Right cardiac atrium (tissue), 5 donors: ENCODE results near the gene ANKRD45. TPM values are rescaled to one million over a fixed set of nuclear protein-coding genes. Genes with fewer than 3 reads are reported as not detected.
"Not testable (repeated sequence)": the region's sequence is repeated elsewhere in the genome, so short reads cannot be mapped to it uniquely, and the experiment has no call there.

Experiments used
- ATAC-seq, 2 donors: fragments of 200-7000 bp; cut with Tn5 transposase; one replicate each; pipeline versions ENCODE4 v1.8.0 to v1.9.1; 2020; ENCODE audit warnings: moderate library complexity in 2 of 2, mild to moderate bottlenecking in 1 of 2
- DNase-seq, 3 donors: peaks; one replicate each; pipeline ENCODE4 v3.0.0-alpha.2; 2020
- H3K27ac ChIP-seq: one replicate; pipeline ENCODE4 v1.5.1; 2013; ENCODE audit warnings: mild to moderate bottlenecking, low read length, control low read depth, moderate library complexity
- H3K27me3 ChIP-seq: one replicate; pipeline ENCODE4 v1.6.1; 2013; ENCODE audit not compliant: control insufficient read depth, insufficient read depth
- H3K4me1 ChIP-seq: one replicate; pipeline ENCODE4 v1.6.1; 2013; ENCODE audit warnings: low read length; ENCODE audit not compliant: control insufficient read depth, insufficient read depth
- H3K4me3 ChIP-seq: one replicate; pipeline ENCODE4 v1.5.1; 2013; ENCODE audit warnings: low read length, control low read depth
- H3K9me3 ChIP-seq: one replicate; pipeline ENCODE4 v1.6.1; 2013; ENCODE audit warnings: low read length; ENCODE audit not compliant: control insufficient read depth
- WGBS: extraction: QIAGEN DNeasy Blood & Tissue Kit; methylation state at CpG from one replicate; pipeline ENCODE4 v1.1.7; 2013; 5-methylcytosine and 5-hydroxymethylcytosine counted together
- intact Hi-C, 4 donors: fragments of 100-400 bp; cut with DNase I; formaldehyde crosslinking; loops; one replicate each; pipeline versions ENCODE4 v1.11.0 to v1.14.0; 2022 to 2023
- polyA plus RNA-seq: library from polyadenylated mRNA; stranded (reverse); fragments of 200-250 nt; gene quantifications from one replicate; pipeline ENCODE4 v1.2.3, GENCODE V29; 2013
- total RNA-seq, 4 donors: library from RNA; stranded (reverse); fragmentation: NEBNext Ultra II Directional; extraction: Animal tissue kit (Norgen Biotek cat#: 25700); gene quantifications; one replicate each; pipeline ENCODE4 v1.2.1, GENCODE V29; 2021
- donor health status: healthy with polysubstance abuse.
- donor health status: DM: no; HTN: yes; CAD: no.
- donor health status: DM: no; HTN: no; CAD: no.
- donor health status: DM: no; HTN: yes; CAD: no; lungs with severe emphysema.
- donor health status: DM: yes; HTN: yes; CAD: no.

ANKRD45 gene
- total and polyA plus RNA-seq, 5 donors = 0.27 to 1.4 (median 0.94) TPM

DNA sequence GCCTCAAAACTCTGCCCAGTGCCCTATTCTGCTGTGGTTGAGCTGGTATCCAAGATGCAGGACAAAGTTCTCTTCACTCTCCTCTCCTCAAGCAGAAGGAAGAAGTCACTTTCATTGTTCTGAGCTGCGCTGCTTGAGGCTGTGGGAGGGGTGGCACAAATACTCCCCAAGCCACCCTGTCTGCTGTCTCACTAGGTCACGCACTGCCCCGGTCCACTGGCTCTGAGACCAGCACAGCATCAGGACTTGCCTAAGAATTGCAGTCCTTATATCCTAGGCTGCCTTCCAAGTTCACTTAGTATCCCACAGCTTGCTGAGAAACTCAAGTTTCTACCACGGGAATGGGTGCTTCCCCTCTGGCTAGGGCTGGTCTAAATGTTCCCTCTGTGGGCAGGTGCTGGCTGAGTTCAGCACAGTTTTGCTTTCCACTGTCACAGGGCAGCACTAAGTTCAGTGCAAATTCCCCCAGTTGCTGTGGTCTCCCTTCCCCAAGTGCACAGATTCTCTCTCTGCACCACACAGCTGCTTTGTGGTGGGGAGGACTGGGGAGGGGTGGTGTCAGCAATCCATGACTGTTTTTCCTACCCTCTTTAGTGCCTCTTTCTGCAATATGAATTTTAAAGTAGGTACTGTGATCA lies 99.2 kb downstream of the ANKRD45 start:
- DNase-seq (peak in 1 of 3 donors; percentile 40), ATAC-seq (no peak)
- intact Hi-C loops = no loop called here
- H3K4me3 ChIP-seq = no peak overlapping the region
- H3K27me3 ChIP-seq = no peaks in the 10 kb centered on the region
- 73% methylated on average over 4 of the region's 4 CpGs for WGBS
- H3K27ac ChIP-seq = no peak overlapping the region
- H3K4me1 ChIP-seq = no peaks in the 10 kb centered on the region
- H3K9me3 ChIP-seq = no peaks in the 10 kb centered on the region

DNA sequence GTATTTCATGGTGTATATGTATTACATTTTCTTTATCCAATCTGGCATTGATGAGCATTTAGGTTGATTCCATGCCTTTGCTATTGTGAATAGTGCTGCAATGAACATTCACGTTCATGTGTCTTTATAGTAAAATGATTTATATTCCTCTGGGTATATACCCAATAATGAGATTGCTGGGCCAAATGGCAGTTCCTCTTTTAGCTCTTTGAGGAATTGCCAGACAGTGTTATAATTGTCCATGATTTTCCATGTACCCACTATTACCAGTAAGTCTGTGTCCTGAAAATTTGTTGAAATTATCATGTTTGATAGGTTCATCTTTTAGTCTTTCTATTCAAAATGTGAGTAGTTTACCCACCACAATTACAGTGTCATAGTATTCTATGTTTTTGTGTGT lies 101.2 kb downstream of the ANKRD45 start:
- Histone ChIP-seq H3K27ac (no peak overlapping the region), H3K27me3 (no peaks in the 10 kb centered on the region), H3K4me1 (no peaks in the 10 kb centered on the region), H3K9me3 (no peaks in the 10 kb centered on the region), H3K4me3 (no peak overlapping the region)
- whole genome bisulfite sequencing = 92% methylated on average over 1 of the region's 1 CpG
- DNase-seq = no peak
- intact Hi-C loops = no loop called here
- no peak for ATAC-seq

DNA sequence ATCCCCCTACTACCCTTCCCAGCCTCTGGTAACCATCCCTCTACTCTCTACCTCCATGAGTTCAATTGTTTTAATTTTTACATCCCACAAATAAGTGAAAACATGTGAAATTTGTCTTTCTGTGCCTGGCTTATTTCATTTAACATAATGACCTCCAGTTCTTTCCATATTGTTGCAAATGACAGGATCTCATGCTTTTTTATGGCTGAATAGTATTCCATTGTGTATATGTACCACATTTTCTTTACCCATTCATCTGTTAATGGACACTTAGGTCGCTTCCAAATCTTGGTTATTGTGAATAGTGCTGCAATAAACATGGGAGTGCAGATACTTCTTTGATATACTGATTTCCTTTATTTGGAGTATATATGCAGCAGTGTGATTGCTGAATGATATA lies 105.8 kb downstream of the ANKRD45 start:
- H3K27me3 ChIP-seq, H3K4me3 ChIP-seq, H3K27ac ChIP-seq, intact Hi-C loops, H3K4me1 ChIP-seq, H3K9me3 ChIP-seq, DNase-seq, ATAC-seq: not testable (repeated sequence)
- 74% methylated on average over 1 of the region's 1 CpG for WGBS

DNA sequence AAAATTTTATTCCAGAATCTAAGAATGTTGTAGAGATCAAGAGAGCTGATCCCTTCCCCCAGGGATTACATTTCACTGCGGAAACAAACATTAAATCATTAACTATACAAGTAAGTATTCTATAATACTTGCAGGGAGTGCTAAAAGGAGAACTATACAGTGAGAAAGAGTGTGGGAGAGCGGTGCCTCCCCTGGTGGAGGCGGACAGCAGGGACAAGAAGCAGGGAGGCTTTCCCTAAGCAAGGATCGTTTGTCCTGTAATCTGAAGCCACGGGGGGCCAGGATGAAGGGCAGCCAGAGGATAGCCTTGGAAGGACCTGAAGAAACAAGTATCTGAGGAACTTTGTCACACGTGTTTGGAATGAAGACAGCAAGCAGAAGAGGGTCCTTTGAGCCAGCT lies 106.8 kb downstream of the ANKRD45 start:
- WGBS = 63% methylated on average over 6 of the region's 6 CpGs
- DNase-seq (peak in 1 of 3 donors; percentile 24), ATAC-seq (no peak)
- intact Hi-C loops = no loop called here
- Histone ChIP-seq H3K9me3 (peaks cover 2% of the 10 kb centered on the region), H3K27me3 (no peaks in the 10 kb centered on the region), H3K27ac (no peak overlapping the region), H3K4me1 (no peaks in the 10 kb centered on the region), H3K4me3 (no peak overlapping the region)

DNA sequence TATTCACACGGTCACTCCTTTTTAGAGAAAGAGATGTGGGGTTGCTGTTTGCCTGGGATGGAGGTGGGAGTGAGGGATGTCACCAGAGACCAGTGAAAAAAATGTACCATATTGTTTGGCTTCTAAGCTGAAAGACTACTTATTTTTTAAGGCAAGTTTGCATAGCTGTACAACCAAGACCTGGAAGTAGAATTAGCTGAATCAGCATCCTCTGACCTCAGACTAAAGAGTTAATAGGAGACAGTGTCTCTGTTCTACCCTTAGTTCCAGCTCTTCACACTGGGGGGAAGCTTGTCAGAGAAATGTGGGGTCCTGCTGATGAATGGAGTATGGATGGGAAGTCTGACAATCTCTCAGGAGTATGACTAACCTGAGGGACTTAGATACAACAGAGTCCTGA lies 108.4 kb downstream of the ANKRD45 start:
- H3K4me3 ChIP-seq = no peak overlapping the region
- 83% methylated on average over 1 of the region's 1 CpG for WGBS
- H3K9me3 ChIP-seq = peaks cover 2% of the 10 kb centered on the region
- ATAC-seq (no peak), DNase-seq (no peak)
- H3K27ac ChIP-seq = no peak overlapping the region
- no peaks in the 10 kb centered on the region for H3K4me1 ChIP-seq
- H3K27me3 ChIP-seq = no peaks in the 10 kb centered on the region
- intact Hi-C loops = no loop called here

DNA sequence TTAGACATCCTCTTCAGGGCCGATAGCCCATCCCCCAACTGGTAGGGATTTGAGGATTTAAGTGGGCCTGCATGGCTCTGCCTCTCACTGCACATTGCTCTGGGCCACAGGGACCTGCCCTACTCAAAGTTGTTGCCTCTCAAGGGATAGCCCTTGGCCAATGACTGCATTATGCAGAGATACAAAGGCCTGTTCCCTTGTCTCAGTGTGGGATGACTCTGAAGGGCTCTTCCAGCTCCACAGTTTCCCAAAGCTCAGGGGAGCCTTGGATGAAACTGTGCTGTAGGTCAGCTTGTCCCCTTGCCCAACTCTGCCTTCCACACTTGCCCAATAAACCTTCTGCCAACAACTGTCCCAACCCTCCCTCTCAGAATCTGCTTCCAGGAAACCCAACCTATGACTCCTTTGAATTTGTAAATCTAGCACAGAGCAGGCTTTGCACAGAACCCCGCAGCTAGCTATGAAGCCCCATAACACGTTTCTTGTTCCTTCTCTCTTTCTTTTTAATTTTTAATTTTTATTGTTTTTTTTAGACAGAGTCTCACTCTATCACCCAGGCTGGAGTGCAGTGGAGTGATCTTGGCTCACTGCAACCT lies 109.3 kb downstream of the ANKRD45 start:
- WGBS = 89% methylated on average over 3 of the region's 3 CpGs
- ATAC-seq (peak in 1 of 2 donors; percentile 26), DNase-seq (no peak)
- H3K4me1 ChIP-seq = no peaks in the 10 kb centered on the region
- H3K9me3 ChIP-seq = peaks cover 2% of the 10 kb centered on the region
- no peaks in the 10 kb centered on the region for H3K27me3 ChIP-seq
- no peak overlapping the region for H3K4me3 ChIP-seq
- intact Hi-C loops = no loop called here
- no peak overlapping the region for H3K27ac ChIP-seq

Other genes starting within 250 kb of the ANKRD45 start
- gene PRDX6, start 192.5 kb downstream of the ANKRD45 start, total RNA-seq = 100 to 1,000 TPM; 638 to 760 (median 675) TPM
- 756 TPM for gene PRDX6, start 192.5 kb downstream of the ANKRD45 start, polyA plus RNA-seq
- under 1 TPM; 0.12 to 0.42 (median 0.32) TPM for gene SLC9C2, start 66.8 kb downstream of the ANKRD45 start, total RNA-seq
- gene SLC9C2, start 66.8 kb downstream of the ANKRD45 start, polyA plus RNA-seq = 0.09 TPM
- not detected for gene TEX50, start 34.5 kb downstream of the ANKRD45 start, total RNA-seq
- gene TEX50, start 34.5 kb downstream of the ANKRD45 start, polyA plus RNA-seq = not detected
- 10 to 100 TPM; 17.5 to 22.0 (median 21.6) TPM for gene KLHL20, start 45.1 kb upstream of the ANKRD45 start, total RNA-seq
- 7.3 TPM for gene KLHL20, start 45.1 kb upstream of the ANKRD45 start, polyA plus RNA-seq
- 10 to 100 TPM; 11.7 to 13.6 (median 13.1) TPM for gene DARS2, start 154.8 kb upstream of the ANKRD45 start, total RNA-seq
- gene DARS2, start 154.8 kb upstream of the ANKRD45 start, polyA plus RNA-seq = 8.3 TPM
- 1 to 10 TPM; 3.0 to 4.3 (median 3.9) TPM for gene CENPL, start 155.0 kb upstream of the ANKRD45 start, total RNA-seq
- gene CENPL, start 155.0 kb upstream of the ANKRD45 start, polyA plus RNA-seq = 2.9 TPM
- gene GAS5, start 198.1 kb upstream of the ANKRD45 start, total RNA-seq = 10 to 100 TPM; 69.3 to 92.6 (median 82.5) TPM
- 78.6 TPM for gene GAS5, start 198.1 kb upstream of the ANKRD45 start, polyA plus RNA-seq
- gene ZBTB37, start 198.5 kb upstream of the ANKRD45 start, total RNA-seq = 10 to 100 TPM in 1 of 4 donors, 1 to 10 TPM in 3; 8.9 to 12.3 (median 9.3) TPM
- 2.6 TPM for gene ZBTB37, start 198.5 kb upstream of the ANKRD45 start, polyA plus RNA-seq
- under 1 TPM in 2 of 4 donors, not detected in 2; 0.18 to 0.45 TPM for gene SERPINC1, start 247.5 kb upstream of the ANKRD45 start, total RNA-seq
- 0.18 TPM for gene SERPINC1, start 247.5 kb upstream of the ANKRD45 start, polyA plus RNA-seq